WTC11 (cell line): ENCODE measurements around the gene GSDMA.

Experiments used
- KAT7 ChIP-seq: sonication (generic); formaldehyde crosslinking; IDR thresholded peaks from 2 replicates; pipeline ENCODE4 v1.8.1; 2023; ENCODE audit warnings: missing genetic modification reagents, mild to moderate bottlenecking, borderline replicate concordance
- SP1 ChIP-seq: sonication (generic); formaldehyde crosslinking; conservative IDR thresholded peaks from 2 replicates; pipeline ENCODE4 v1.8.1; 2022; ENCODE audit warnings: missing genetic modification reagents
- TF ChIP-seq, protein P1 (sequence below): sonication (generic); formaldehyde crosslinking; IDR thresholded peaks from 2 replicates; pipeline ENCODE4 v1.8.1; 2022; ENCODE audit warnings: mild to moderate bottlenecking, moderate library complexity, missing genetic modification reagents
- TF ChIP-seq, protein P2 (sequence below): fragments of 200-600 bp; IDR thresholded peaks from 2 replicates; pipeline ENCODE4 v1.8.0; 2022; ENCODE audit warnings: antibody characterized with exemption
- TF ChIP-seq, protein P3 (sequence below): sonication (generic); formaldehyde crosslinking; IDR thresholded peaks from 2 replicates; pipeline ENCODE4 v1.8.1; 2023; ENCODE audit warnings: mild to moderate bottlenecking, missing genetic modification reagents, borderline replicate concordance
- TF ChIP-seq, protein P4 (sequence below): sonication (generic); formaldehyde crosslinking; IDR thresholded peaks from 2 replicates; pipeline ENCODE4 v1.8.0; 2022; ENCODE audit warnings: mild to moderate bottlenecking, missing genetic modification reagents

DNA sequence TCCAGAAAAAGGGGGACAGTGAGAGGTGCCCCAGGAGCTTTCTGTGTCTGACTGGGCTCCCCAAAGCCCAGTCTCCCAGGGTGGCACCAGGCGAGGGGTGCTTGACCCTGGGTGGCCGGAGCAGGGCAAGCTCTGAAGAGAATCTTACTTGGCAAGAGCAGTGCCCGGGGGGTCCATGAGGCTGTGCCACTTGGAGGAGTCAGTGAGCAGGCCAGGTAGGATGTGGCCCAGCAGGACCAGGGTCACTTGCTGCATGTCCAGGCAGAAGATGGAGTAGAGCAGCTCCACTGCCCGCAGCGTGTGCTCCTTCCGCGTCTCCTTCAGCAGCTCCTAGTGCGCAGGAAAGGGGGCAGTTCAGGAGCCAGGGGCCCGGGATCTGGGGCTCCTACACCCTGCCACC lies 59.7 kb downstream of the GSDMA start:
- TF ChIP-seq, protein P1, sequence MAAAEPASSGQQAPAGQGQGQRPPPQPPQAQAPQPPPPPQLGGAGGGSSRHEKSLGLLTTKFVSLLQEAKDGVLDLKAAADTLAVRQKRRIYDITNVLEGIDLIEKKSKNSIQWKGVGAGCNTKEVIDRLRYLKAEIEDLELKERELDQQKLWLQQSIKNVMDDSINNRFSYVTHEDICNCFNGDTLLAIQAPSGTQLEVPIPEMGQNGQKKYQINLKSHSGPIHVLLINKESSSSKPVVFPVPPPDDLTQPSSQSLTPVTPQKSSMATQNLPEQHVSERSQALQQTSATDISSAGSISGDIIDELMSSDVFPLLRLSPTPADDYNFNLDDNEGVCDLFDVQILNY (CRISPR knock-in tag): no peak
- no peak for TF ChIP-seq SP1 (CRISPR knock-in tag)
- TF ChIP-seq, protein P2, sequence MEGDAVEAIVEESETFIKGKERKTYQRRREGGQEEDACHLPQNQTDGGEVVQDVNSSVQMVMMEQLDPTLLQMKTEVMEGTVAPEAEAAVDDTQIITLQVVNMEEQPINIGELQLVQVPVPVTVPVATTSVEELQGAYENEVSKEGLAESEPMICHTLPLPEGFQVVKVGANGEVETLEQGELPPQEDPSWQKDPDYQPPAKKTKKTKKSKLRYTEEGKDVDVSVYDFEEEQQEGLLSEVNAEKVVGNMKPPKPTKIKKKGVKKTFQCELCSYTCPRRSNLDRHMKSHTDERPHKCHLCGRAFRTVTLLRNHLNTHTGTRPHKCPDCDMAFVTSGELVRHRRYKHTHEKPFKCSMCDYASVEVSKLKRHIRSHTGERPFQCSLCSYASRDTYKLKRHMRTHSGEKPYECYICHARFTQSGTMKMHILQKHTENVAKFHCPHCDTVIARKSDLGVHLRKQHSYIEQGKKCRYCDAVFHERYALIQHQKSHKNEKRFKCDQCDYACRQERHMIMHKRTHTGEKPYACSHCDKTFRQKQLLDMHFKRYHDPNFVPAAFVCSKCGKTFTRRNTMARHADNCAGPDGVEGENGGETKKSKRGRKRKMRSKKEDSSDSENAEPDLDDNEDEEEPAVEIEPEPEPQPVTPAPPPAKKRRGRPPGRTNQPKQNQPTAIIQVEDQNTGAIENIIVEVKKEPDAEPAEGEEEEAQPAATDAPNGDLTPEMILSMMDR: no peak
- TF ChIP-seq, protein P3, sequence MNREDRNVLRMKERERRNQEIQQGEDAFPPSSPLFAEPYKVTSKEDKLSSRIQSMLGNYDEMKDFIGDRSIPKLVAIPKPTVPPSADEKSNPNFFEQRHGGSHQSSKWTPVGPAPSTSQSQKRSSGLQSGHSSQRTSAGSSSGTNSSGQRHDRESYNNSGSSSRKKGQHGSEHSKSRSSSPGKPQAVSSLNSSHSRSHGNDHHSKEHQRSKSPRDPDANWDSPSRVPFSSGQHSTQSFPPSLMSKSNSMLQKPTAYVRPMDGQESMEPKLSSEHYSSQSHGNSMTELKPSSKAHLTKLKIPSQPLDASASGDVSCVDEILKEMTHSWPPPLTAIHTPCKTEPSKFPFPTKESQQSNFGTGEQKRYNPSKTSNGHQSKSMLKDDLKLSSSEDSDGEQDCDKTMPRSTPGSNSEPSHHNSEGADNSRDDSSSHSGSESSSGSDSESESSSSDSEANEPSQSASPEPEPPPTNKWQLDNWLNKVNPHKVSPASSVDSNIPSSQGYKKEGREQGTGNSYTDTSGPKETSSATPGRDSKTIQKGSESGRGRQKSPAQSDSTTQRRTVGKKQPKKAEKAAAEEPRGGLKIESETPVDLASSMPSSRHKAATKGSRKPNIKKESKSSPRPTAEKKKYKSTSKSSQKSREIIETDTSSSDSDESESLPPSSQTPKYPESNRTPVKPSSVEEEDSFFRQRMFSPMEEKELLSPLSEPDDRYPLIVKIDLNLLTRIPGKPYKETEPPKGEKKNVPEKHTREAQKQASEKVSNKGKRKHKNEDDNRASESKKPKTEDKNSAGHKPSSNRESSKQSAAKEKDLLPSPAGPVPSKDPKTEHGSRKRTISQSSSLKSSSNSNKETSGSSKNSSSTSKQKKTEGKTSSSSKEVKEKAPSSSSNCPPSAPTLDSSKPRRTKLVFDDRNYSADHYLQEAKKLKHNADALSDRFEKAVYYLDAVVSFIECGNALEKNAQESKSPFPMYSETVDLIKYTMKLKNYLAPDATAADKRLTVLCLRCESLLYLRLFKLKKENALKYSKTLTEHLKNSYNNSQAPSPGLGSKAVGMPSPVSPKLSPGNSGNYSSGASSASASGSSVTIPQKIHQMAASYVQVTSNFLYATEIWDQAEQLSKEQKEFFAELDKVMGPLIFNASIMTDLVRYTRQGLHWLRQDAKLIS (CRISPR knock-in tag): no peak
- no peak for TF ChIP-seq KAT7
- TF ChIP-seq, protein P4, sequence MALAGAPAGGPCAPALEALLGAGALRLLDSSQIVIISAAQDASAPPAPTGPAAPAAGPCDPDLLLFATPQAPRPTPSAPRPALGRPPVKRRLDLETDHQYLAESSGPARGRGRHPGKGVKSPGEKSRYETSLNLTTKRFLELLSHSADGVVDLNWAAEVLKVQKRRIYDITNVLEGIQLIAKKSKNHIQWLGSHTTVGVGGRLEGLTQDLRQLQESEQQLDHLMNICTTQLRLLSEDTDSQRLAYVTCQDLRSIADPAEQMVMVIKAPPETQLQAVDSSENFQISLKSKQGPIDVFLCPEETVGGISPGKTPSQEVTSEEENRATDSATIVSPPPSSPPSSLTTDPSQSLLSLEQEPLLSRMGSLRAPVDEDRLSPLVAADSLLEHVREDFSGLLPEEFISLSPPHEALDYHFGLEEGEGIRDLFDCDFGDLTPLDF (CRISPR knock-in tag): no peak
